LoVo (cell line): ENCODE data around the gene GNA12.

Source experiments
- DNase-seq: peaks from one replicate; pipeline ENCODE4 v3.0.0-alpha.2; 2016; ENCODE audit warnings: low spot score

The GNA12 gene

GRCh38 chr7:2777898-2778535 lies 66.1 kb downstream of the GNA12 start:
- no peak for DNase-seq

- DNase-seq = no peak
Observed at GRCh38 chr7:2776401-2776800, 67.7 kb downstream of the GNA12 start.

DNA sequence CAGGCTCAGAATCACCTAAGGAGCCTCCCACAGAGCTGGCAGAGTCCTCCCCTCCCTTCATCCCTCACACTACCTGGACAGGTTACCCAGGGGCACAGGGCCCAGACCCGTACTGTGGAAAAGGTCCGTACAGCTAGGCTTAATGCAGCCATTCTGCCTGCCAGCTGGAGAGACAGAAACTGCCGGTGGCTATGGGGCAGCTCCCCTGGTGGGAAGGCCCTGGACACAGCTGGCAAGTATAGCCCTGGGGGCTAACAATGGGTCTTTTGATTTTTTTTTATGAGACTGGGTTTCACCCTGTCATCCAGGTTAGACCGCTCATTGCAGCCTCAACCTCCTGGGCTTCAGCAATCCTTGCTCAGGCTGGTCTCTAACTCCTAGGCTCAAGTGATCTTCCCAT lies 68.3 kb downstream of the GNA12 start:
- no peak for DNase-seq

DNA sequence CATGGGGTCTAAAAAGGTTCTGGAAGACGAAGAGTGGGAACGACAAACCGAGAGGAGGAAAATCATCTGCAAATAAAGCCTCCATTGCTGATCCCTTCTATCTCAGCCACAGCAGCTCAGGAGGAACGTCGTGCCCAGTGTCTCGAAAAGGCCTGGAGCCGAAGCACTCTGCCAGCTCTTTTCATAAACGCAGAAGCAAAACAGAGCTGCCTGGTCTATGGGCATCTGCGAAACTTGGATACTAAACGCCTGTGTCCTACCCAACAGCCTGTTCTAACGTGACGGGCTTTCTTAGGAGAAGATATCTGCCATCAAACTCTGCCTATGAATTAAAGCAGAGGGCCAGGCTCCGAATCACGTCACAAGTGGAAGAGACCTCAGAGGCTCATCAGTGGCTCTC lies 68.7 kb downstream of the GNA12 start:
- no peak for DNase-seq

- DNase-seq = no peak
Observed at GRCh38 chr7:2774935-2775334, 69.2 kb downstream of the GNA12 start.

GRCh38 chr7:2774280-2774679 lies 69.8 kb downstream of the GNA12 start:
- DNase-seq = no peak

- no peak for DNase-seq
Observed at GRCh38 chr7:2773608-2774007, 70.5 kb downstream of the GNA12 start.

DNA sequence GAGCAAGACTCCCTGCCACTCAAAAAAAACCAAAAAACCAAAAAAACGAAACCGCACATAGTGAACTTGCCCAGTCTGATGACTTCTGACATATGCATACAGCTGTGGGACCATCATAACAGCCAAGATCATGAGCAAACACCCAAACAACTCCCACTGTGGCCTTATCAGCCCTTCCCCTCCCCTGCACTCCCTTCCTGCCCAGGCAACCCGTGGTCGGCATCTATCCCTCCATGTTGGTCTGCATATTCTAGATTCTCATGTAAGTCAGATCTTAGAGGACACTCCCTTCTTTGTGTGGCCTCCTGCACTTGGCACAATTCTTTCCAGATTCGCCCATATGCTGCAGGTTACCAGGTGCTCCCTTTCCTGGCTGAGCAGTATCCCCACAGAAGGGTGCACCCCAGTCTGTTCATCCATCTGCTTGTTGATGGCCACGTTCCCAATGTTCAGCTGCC lies 72.8 kb downstream of the GNA12 start:
- DNase-seq = no peak

- no peak for DNase-seq
Observed at GRCh38 chr7:2764621-2765020, 79.5 kb downstream of the GNA12 start.

DNA sequence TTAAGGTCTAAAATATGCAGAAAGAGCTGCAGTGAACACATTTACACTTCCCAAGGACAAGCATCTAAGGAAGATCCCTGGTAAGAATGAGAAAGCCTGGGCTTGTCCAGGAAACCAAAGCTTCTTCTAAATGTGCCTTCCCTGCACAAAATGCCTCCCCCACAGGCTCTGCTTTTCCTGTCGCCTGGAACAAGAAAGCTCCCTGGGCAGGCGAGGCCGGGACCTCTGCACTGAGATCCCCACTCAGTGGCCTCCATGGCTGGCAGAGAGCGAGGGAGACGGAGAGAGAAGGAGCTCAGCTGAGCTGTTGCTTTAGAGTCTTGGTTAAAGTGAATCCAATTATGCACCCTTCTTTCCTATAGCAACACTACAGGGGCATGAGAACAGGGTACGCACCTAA lies 80.5 kb downstream of the GNA12 start:
- DNase-seq = no peak

DNA sequence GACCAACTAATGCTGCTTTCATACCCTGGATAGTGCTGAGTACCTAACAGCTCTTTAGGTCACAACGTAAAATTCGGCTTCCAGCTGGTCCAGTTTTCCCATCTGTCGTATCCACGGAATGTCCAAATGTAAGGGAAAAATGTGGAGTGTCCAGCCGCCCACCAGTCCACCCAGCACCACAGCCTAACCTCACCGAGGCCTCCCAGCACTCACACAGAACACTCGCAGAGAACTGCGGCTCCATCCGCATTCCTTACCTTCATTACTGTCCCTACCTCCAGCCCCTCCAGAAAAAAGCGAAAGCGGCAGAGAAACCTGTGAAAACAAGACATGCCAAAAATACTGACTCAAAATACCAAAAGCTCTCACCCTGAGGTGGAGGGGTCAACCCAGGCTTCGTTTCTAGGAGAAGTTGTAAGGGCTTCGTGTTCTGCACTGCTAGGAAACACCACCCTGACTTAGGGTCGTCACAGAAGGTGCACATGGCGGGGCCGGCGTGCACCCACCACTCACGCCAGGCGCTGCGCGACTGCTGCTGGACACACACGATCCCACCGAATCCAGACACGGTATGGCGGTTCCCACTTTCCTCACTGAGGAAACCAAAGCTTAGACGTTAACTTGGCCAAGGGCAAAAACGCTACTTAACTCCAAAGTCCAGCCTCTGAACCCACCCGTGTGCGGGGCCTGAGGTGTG lies 82.2 kb downstream of the GNA12 start:
- DNase-seq = no peak

GRCh38 chr7:2761131-2761624 lies 82.9 kb downstream of the GNA12 start:
- no peak for DNase-seq

DNA sequence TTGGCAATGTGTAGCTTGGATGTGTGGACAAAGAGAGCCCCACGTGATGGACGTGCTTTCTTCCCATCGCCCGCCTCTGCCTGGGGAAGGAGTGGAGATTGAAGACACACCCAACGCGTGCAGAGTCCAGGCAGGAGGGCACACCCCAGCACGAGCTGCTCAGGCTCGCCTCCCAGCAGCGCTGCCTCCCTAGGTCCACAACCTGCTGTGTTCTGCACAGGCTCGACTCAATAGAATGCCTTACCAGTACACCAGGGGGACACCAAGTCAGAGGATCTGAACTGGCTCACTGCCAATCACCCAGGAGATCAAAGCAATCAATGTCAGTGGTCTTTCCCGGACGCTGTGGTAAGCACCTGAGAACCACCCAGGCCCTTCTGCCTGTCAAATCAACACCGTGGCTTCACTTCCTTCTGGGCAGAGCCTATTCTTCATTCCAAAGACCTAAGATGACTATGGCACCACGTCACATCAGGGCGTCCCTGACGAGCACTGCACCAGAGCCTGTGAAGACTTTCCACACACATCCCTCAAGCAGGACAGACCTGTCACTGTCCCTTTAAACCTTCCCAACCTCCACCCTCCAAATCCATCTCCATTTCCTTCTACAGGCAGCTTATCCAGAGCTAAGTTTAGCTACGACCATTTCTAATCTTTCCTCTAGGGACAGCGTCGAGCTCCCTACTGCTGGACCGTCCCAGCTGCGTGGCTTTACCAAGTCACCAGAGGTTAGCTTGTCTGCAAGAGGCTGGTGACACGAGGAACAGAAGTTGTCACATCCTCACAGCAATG lies 83.8 kb downstream of the GNA12 start:
- peak; percentile 75 for DNase-seq

GRCh38 chr7:2759736-2760097 lies 84.4 kb downstream of the GNA12 start:
- no peak for DNase-seq

- DNase-seq = no peak
Observed at GRCh38 chr7:2758673-2759616, 85.2 kb downstream of the GNA12 start.

GRCh38 chr7:2757904-2758672 lies 86.0 kb downstream of the GNA12 start:
- peak; percentile 85 for DNase-seq

- DNase-seq = no peak
Observed at GRCh38 chr7:2757361-2757903, 86.7 kb downstream of the GNA12 start.

- DNase-seq = no peak
Observed at GRCh38 chr7:2755531-2755930, 88.6 kb downstream of the GNA12 start.

GRCh38 chr7:2754912-2755311 lies 89.2 kb downstream of the GNA12 start:
- DNase-seq = no peak

GRCh38 chr7:2754086-2754485 lies 90.0 kb downstream of the GNA12 start:
- no peak for DNase-seq

- no peak for DNase-seq
Observed at GRCh38 chr7:2753148-2753547, 91.0 kb downstream of the GNA12 start.
